SIG-M5 treated with dmso at 0.1 percent for 504 hours (cell line): Measurements from ENCODE around the gene NIPAL3.

Source experiments
- DNase-seq: peaks from one replicate; lab custom pipeline; 2025; ENCODE audit not compliant: unreplicated experiment; lab: John Stamatoyannopoulos, UW

The NIPAL3 gene

GRCh38 chr1:24390924-24391782 is 24.4 kb upstream of the NIPAL3 start:
- peak; percentile 74 for DNase-seq

GRCh38 chr1:24391882-24392603 is 23.6 kb upstream of the NIPAL3 start:
- peak; percentile 25 for DNase-seq

GRCh38 chr1:24392604-24392946 is 23.0 kb upstream of the NIPAL3 start:
- no peak for DNase-seq

GRCh38 chr1:24392982-24393650 is 22.5 kb upstream of the NIPAL3 start:
- DNase-seq, result no peak

- DNase-seq, result no peak
Observed at GRCh38 chr1:24393892-24394291, 21.7 kb upstream of the NIPAL3 start.

GRCh38 chr1:24400065-24400464 is 15.5 kb upstream of the NIPAL3 start:
- no peak for DNase-seq

GRCh38 chr1:24403806-24404205 is 11.8 kb upstream of the NIPAL3 start:
- no peak for DNase-seq

- no peak for DNase-seq
Observed at GRCh38 chr1:24406788-24407187, 8.8 kb upstream of the NIPAL3 start.

- DNase-seq, result no peak
Observed at GRCh38 chr1:24409535-24409934, 6.1 kb upstream of the NIPAL3 start.

- no peak for DNase-seq
Observed at GRCh38 chr1:24410750-24411149, 4.9 kb upstream of the NIPAL3 start.

GRCh38 chr1:24411963-24412362 is 3.6 kb upstream of the NIPAL3 start:
- DNase-seq, result no peak

- DNase-seq, result no peak
Observed at GRCh38 chr1:24412408-24412807, 3.2 kb upstream of the NIPAL3 start.

- peak; percentile 78 for DNase-seq
Observed at GRCh38 chr1:24413350-24414163, 2.0 kb upstream of the NIPAL3 start, which contains the start of gene STPG1. STPG1 (minus strand) TSS chr1:24413782; CDS start chr1:24401388, 12,394 bp downstream.

GRCh38 chr1:24414775-24415333 is 748 bp upstream of the NIPAL3 start:
- no peak for DNase-seq

- DNase-seq, result no peak
Observed at GRCh38 chr1:24415910-24416665, 486 bp downstream of the NIPAL3 start.

- peak; percentile 22 for DNase-seq
Observed at GRCh38 chr1:24416666-24417391, 1.2 kb downstream of the NIPAL3 start.

- no peak for DNase-seq
Observed at GRCh38 chr1:24417681-24418080, 2.1 kb downstream of the NIPAL3 start.

GRCh38 chr1:24418898-24419628 is 3.5 kb downstream of the NIPAL3 start:
- peak; percentile 17 for DNase-seq
